ENCODE measurements around the gene ZNF444.

ZNF444 gene

GRCh38 chr19:56120371-56121179, 20.5 kb upstream of the ZNF444 start:
- Histone ChIP-seq H3K36me3 (ENCODE audit: insufficient read depth, low read length) (no peaks in the 10 kb centered on the region), H3K27me3 (ENCODE audit: insufficient read depth, low read length) (no peaks in the 10 kb centered on the region), H2AFZ (ENCODE audit: low read depth, low read length) (no peak overlapping the region), H3K4me3 (ENCODE audit: low read length) (peak overlapping the region; percentile 47), H3K9me3 (ENCODE audit: low read length) (no peaks in the 10 kb centered on the region), H3K4me1 (ENCODE audit: insufficient read depth, low read length) (peaks cover 9% of the 10 kb centered on the region)

- Histone ChIP-seq H3K27me3 (ENCODE audit: insufficient read depth, low read length) (no peaks in the 10 kb centered on the region), H3K9me3 (ENCODE audit: low read length) (no peaks in the 10 kb centered on the region), H3K36me3 (ENCODE audit: insufficient read depth, low read length) (no peaks in the 10 kb centered on the region), H3K4me3 (ENCODE audit: low read length) (peak within 1 kb of the TSS; percentile 47), H2AFZ (ENCODE audit: low read depth, low read length) (peak within 1 kb of the TSS; percentile 6), H3K4me1 (ENCODE audit: insufficient read depth, low read length) (peaks cover 16% of the 10 kb centered on the region)
These were observed 19.6 kb upstream of the ZNF444 start, which contains the start of gene ZNF787 for GRCh38 chr19:56121180-56122167. Gene ZNF787, minus strand, starts transcription at chr19:56121295. Its CDS starts 18,078 bp downstream, at chr19:56103217.

DNA sequence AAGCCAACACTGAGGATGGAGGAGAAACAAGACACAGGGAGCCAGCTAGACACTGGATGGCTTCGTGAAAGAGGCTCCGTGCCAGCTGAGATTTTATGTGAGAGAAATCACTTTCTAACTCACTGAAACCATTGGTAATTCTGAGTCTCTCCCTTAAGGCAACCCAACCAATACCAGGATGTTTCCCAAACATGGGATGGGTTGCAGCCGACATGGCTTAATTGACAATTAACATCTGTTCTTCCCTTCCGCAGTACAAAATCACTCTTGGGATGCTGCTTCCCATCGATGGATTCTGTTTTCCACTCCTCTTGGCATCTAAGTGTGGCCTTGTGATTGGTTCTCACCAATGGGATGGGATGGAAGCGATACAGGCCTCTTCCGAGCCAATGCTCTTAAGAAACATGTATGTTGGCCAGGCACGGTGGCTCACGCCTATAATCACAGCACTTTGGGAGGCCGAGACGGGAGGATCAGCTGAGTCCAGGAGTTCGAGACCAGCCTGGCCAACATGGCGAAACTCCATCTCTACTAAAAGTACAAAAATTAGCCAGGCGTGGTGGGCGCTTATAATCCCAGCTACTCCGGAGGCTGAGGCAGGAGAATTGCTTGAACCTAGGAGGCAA, 17.7 kb upstream of the ZNF444 start:
- H3K27me3 ChIP-seq (ENCODE audit: insufficient read depth, low read length): no peaks in the 10 kb centered on the region
- peaks cover 16% of the 10 kb centered on the region for H3K4me1 ChIP-seq (ENCODE audit: insufficient read depth, low read length)
- H3K9me3 ChIP-seq (ENCODE audit: low read length): no peaks in the 10 kb centered on the region
- H3K36me3 ChIP-seq (ENCODE audit: insufficient read depth, low read length): no peaks in the 10 kb centered on the region
- no peak overlapping the region for H2AFZ ChIP-seq (ENCODE audit: low read depth, low read length)
- H3K4me3 ChIP-seq (ENCODE audit: low read length): no peak overlapping the region

GRCh38 chr19:56124578-56124977, 16.5 kb upstream of the ZNF444 start:
- Histone ChIP-seq H2AFZ (ENCODE audit: low read depth, low read length) (no peak overlapping the region), H3K36me3 (ENCODE audit: insufficient read depth, low read length) (no peaks in the 10 kb centered on the region), H3K4me3 (ENCODE audit: low read length) (no peak overlapping the region), H3K27me3 (ENCODE audit: insufficient read depth, low read length) (no peaks in the 10 kb centered on the region), H3K4me1 (ENCODE audit: insufficient read depth, low read length) (peaks cover 12% of the 10 kb centered on the region), H3K9me3 (ENCODE audit: low read length) (no peaks in the 10 kb centered on the region)

- Histone ChIP-seq H3K4me1 (ENCODE audit: insufficient read depth, low read length) (peaks cover 7% of the 10 kb centered on the region), H3K27me3 (ENCODE audit: insufficient read depth, low read length) (no peaks in the 10 kb centered on the region), H3K9me3 (ENCODE audit: low read length) (no peaks in the 10 kb centered on the region), H3K36me3 (ENCODE audit: insufficient read depth, low read length) (no peaks in the 10 kb centered on the region), H3K4me3 (ENCODE audit: low read length) (no peak overlapping the region), H2AFZ (ENCODE audit: low read depth, low read length) (no peak overlapping the region)
These were observed 15.1 kb upstream of the ZNF444 start for GRCh38 chr19:56125806-56126590.

- Histone ChIP-seq H3K36me3 (ENCODE audit: insufficient read depth, low read length) (no peaks in the 10 kb centered on the region), H3K27me3 (ENCODE audit: insufficient read depth, low read length) (no peaks in the 10 kb centered on the region), H3K4me3 (ENCODE audit: low read length) (no peak overlapping the region), H3K9me3 (ENCODE audit: low read length) (no peaks in the 10 kb centered on the region), H3K4me1 (ENCODE audit: insufficient read depth, low read length) (peaks cover 7% of the 10 kb centered on the region), H2AFZ (ENCODE audit: low read depth, low read length) (no peak overlapping the region)
These were observed 13.9 kb upstream of the ZNF444 start for GRCh38 chr19:56126983-56127780.

- Histone ChIP-seq H3K36me3 (ENCODE audit: insufficient read depth, low read length) (no peaks in the 10 kb centered on the region), H3K4me1 (ENCODE audit: insufficient read depth, low read length) (peaks cover 7% of the 10 kb centered on the region), H2AFZ (ENCODE audit: low read depth, low read length) (no peak overlapping the region), H3K4me3 (ENCODE audit: low read length) (no peak overlapping the region), H3K9me3 (ENCODE audit: low read length) (no peaks in the 10 kb centered on the region), H3K27me3 (ENCODE audit: insufficient read depth, low read length) (no peaks in the 10 kb centered on the region)
These were observed 11.1 kb upstream of the ZNF444 start for GRCh38 chr19:56130006-56130405.

- no peaks in the 10 kb centered on the region for H3K9me3 ChIP-seq (ENCODE audit: low read length)
These were observed 9.4 kb upstream of the ZNF444 start for GRCh38 chr19:56131651-56132050.

DNA sequence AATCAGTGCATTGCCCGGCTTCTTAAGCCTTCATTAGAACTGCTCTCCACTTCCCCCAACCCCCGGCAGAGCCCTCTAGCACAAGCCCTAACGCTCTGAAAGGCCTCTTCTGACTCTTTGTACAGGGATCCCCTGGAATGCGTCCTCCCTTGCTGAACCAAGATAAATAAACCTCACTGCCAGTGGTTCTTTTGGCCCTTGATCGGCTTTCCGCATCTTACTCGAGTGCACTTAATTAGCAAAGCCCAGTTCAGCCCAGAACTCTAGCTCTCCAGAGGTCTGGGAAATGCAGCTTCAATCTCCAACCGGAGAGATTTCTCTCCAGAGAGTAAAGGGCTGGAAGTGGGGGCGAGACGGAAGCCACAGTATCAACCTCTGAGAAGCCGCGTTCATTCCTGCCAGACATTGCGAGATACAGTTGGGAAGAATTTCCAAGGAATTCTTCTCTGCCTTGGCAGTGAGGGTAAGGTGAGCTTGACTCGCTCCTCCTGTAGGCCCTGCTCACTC, 8.7 kb upstream of the ZNF444 start:
- Histone ChIP-seq H3K4me1 (ENCODE audit: insufficient read depth, low read length) (no peaks in the 10 kb centered on the region), H3K4me3 (ENCODE audit: low read length) (no peak overlapping the region), H2AFZ (ENCODE audit: low read depth, low read length) (no peak overlapping the region), H3K27me3 (ENCODE audit: insufficient read depth, low read length) (no peaks in the 10 kb centered on the region), H3K9me3 (ENCODE audit: low read length) (no peaks in the 10 kb centered on the region), H3K36me3 (ENCODE audit: insufficient read depth, low read length) (no peaks in the 10 kb centered on the region)

More at GRCh38 chr19:56131651-56132050, 9.4 kb upstream of the ZNF444 start:
- no peak overlapping the region for H3K4me3 ChIP-seq (ENCODE audit: low read length)
- H3K4me1 ChIP-seq (ENCODE audit: insufficient read depth, low read length): no peaks in the 10 kb centered on the region
- no peaks in the 10 kb centered on the region for H3K36me3 ChIP-seq (ENCODE audit: insufficient read depth, low read length)
- no peak overlapping the region for H2AFZ ChIP-seq (ENCODE audit: low read depth, low read length)
- H3K27me3 ChIP-seq (ENCODE audit: insufficient read depth, low read length): no peaks in the 10 kb centered on the region

DNA sequence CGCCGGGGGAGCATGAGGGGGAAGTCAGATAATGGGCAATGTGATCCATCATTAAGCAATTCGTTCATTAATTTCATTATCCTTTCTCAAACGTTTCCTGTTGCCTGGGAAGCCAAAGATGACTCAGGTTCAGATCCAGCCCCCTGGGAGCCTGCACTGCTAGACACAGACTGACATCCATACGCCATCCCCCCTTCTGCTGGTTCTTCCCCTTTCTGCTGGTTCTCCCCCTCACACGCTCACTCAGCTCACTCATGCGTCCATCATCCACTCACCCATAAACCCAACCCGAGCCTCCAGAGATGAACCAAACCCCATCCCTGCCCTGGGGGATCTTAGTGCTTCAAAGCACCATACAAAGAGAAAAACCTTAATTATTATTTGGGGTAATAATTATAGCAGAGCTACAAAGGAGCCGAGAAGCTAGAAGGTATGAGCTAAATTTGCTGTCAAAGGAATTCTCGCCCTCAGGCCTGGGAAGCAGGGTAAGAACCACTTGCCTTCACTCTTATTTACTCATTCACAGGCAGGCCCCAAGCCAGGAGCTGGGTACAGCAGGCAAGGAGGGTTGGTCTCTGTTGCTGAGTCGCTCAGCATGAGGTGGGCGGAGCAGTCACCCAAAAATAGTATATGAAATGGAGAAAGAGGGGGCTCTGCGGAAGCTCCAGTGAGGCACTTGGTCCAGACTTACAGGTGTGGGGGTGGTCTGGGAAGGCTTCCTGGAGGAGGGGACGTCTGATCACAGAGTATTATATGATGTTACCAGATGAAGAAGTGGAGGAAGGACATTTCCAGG, 7.0 kb upstream of the ZNF444 start:
- Histone ChIP-seq H3K27me3 (ENCODE audit: insufficient read depth, low read length) (no peaks in the 10 kb centered on the region), H3K36me3 (ENCODE audit: insufficient read depth, low read length) (no peaks in the 10 kb centered on the region), H3K4me3 (ENCODE audit: low read length) (no peak overlapping the region), H3K4me1 (ENCODE audit: insufficient read depth, low read length) (no peaks in the 10 kb centered on the region), H2AFZ (ENCODE audit: low read depth, low read length) (no peak overlapping the region), H3K9me3 (ENCODE audit: low read length) (no peaks in the 10 kb centered on the region)

DNA sequence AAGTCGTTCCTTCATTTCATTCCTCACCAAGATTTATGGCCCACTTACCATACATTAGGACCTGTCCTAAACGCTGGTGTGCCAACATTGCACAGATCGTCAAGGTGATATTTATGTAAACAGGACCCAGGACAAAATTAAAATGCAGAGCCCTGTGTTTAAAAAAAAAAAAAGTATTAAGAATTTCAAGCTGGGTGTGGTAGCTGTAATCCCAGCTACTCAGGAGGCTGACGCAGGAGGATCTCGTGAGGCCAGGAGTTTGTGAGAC, 6.5 kb upstream of the ZNF444 start:
- Histone ChIP-seq H3K36me3 (ENCODE audit: insufficient read depth, low read length) (no peaks in the 10 kb centered on the region), H3K4me3 (ENCODE audit: low read length) (no peak overlapping the region), H3K9me3 (ENCODE audit: low read length) (no peaks in the 10 kb centered on the region), H3K27me3 (ENCODE audit: insufficient read depth, low read length) (no peaks in the 10 kb centered on the region), H3K4me1 (ENCODE audit: insufficient read depth, low read length) (no peaks in the 10 kb centered on the region), H2AFZ (ENCODE audit: low read depth, low read length) (no peak overlapping the region)

Data from neuron (in vitro differentiated cells).